Mesothelial cell of epicardium (in vitro differentiated cells): ENCODE measurements around the gene XNDC1N. TPM values are rescaled to one million over a fixed set of nuclear protein-coding genes. Genes with fewer than 3 reads are reported as not detected.

Source experiments
- DNase-seq, 2 experiments: peaks; one replicate each; pipeline ENCODE4 v3.0.0; 2021; ENCODE audit warnings: low spot score in 2 of 2; ENCODE audit not compliant: unreplicated experiment in 2 of 2
- H3K27ac Mint-ChIP-seq: 2 replicates; pipeline ENCODE4 v1.8.0; 2021; ENCODE audit warnings: mixed read lengths
- H3K27me3 Mint-ChIP-seq: 2 replicates; pipeline ENCODE4 v1.8.0; 2021; ENCODE audit warnings: low read depth, mixed read lengths
- H3K36me3 Mint-ChIP-seq: 2 replicates; pipeline ENCODE4 v1.8.0; 2021; ENCODE audit warnings: mixed read lengths
- H3K4me1 Mint-ChIP-seq: 2 replicates; pipeline ENCODE4 v1.8.0; 2021; ENCODE audit warnings: mixed read lengths
- H3K4me3 Mint-ChIP-seq: 2 replicates; pipeline ENCODE4 v1.8.0; 2021; ENCODE audit warnings: mild to moderate bottlenecking, moderate library complexity, mixed read lengths
- H3K9me3 Mint-ChIP-seq: 2 replicates; pipeline ENCODE4 v1.8.0; 2021; ENCODE audit warnings: mixed read lengths
- total RNA-seq: library from RNA; stranded (reverse); gene quantifications from 3 replicates; pipeline ENCODE4 v1.2.1, GENCODE V29; 2021
- TF ChIP-seq, protein P1 (sequence below): fragments of 200-600 bp; sonication (generic); IDR thresholded peaks from one replicate; pipeline ENCODE4 v1.5.0; 2021; ENCODE audit warnings: antibody characterized with exemption; ENCODE audit not compliant: unreplicated experiment

XNDC1N gene
- total RNA-seq, 1 donor from 2014 or later = 16.8 TPM

DNA sequence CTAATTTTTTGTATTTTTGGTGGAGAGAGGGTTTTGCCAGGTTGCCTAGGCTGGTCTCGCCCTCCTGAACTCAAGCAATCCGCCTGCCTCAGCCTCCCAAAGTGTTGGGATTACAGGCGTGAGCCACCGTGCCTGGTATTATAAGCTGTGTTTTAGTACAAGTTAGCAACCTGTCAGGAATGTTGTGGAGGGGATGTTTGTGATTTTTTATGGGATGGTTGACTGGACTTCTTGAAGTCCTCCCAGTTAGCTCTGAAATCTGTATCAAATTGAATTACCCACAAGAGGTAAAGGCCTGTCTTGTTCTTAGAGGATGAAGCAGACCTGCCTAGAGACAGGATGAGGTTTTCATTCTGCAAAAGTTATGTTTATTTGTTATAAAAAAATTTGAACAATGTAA lies 36.2 kb upstream of the XNDC1N start:
- no peak for DNase-seq
- TF ChIP-seq, protein P1, sequence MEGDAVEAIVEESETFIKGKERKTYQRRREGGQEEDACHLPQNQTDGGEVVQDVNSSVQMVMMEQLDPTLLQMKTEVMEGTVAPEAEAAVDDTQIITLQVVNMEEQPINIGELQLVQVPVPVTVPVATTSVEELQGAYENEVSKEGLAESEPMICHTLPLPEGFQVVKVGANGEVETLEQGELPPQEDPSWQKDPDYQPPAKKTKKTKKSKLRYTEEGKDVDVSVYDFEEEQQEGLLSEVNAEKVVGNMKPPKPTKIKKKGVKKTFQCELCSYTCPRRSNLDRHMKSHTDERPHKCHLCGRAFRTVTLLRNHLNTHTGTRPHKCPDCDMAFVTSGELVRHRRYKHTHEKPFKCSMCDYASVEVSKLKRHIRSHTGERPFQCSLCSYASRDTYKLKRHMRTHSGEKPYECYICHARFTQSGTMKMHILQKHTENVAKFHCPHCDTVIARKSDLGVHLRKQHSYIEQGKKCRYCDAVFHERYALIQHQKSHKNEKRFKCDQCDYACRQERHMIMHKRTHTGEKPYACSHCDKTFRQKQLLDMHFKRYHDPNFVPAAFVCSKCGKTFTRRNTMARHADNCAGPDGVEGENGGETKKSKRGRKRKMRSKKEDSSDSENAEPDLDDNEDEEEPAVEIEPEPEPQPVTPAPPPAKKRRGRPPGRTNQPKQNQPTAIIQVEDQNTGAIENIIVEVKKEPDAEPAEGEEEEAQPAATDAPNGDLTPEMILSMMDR = no peak
- Mint-ChIP-seq H3K4me1 (no peaks in the 10 kb centered on the region), H3K9me3 (peaks cover 6% of the 10 kb centered on the region), H3K4me3 (no peak overlapping the region), H3K27me3 (no peaks in the 10 kb centered on the region), H3K27ac (no peak overlapping the region), H3K36me3 (peaks cover 41% of the 10 kb centered on the region)

DNA sequence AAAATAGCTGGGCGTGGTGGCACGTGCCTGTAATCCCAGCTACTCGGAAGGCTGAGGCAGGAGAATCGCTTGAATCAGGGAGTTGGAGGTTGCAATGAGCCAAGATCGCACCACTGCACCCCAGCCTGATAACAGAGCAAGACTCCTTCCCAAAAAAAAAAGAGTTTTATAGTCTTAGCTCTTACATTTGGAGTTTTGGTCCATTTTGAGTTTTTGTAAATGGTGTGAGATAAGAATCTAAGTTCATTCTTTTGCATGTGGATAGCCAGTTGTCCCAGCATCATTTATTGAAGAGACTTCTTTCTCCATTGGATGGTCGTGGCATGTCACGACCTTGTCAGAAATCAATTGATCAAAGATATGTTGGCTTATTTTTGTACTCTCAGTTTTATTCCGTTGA lies 35.1 kb upstream of the XNDC1N start:
- Mint-ChIP-seq H3K36me3 (peaks cover 38% of the 10 kb centered on the region), H3K27me3 (no peaks in the 10 kb centered on the region), H3K4me3 (no peak overlapping the region), H3K27ac (no peak overlapping the region), H3K9me3 (peaks cover 6% of the 10 kb centered on the region), H3K4me1 (no peaks in the 10 kb centered on the region)
- no peak for DNase-seq
- TF ChIP-seq, protein P1 = no peak

DNA sequence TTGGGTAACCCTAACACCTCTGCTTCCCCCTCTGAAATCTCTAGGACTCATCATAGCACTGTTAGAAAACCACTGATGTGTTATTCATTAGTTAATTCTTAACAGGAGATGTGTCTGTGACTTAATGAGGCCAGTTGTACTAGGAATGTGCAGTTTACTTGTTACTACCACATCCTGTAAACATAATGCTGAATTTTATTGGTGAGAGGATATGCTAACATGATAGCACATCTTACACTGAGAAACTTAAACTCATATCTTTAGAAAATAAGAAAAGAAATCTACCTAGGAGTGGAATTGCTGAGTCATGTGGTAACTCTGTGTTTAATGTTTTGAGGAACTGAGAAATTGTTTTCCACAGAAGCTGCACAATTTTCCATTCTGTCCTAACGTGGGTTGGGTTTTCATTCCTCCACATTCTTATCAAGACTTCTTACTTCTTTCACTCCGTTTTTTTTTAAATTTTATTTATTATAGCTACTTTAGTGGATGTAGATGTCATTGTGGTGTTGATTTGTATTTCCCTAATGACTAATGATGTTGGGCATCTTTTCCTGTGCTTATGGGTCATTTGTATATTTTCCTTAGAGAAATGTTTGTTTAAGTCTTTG lies 34.1 kb upstream of the XNDC1N start:
- H3K4me3 Mint-ChIP-seq = no peak overlapping the region
- DNase-seq = no peak
- H3K9me3 Mint-ChIP-seq = peaks cover 6% of the 10 kb centered on the region
- H3K4me1 Mint-ChIP-seq = no peaks in the 10 kb centered on the region
- H3K36me3 Mint-ChIP-seq = peaks cover 37% of the 10 kb centered on the region
- no peaks in the 10 kb centered on the region for H3K27me3 Mint-ChIP-seq
- TF ChIP-seq, protein P1 = no peak
- H3K27ac Mint-ChIP-seq = no peak overlapping the region

DNA sequence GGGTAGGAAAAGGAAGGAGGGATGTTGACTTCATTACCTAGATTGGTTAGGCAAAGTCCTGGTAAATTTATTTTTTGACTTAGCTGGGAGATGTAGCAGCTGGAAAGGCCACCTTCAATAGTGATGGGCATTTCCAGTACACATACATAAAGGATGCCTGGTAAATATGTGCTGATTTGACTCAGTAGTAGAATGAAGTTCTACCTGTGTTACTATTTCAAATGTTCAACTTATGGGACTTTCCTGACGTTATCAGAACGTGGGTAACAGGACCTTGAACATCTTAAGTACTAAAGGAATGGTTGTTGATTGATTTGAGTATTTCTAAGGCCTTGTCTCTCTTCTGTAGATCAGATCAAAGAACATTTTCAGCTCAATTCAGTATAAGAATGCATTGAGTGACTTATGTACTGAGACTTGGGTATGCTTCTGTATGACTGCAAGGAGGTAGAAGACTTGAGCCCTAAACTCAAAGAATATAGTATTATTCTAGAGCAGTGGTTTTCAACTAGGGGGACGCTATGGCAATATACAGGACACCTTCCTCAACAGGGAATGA lies 27.6 kb upstream of the XNDC1N start:
- no peak for DNase-seq
- peaks cover 12% of the 10 kb centered on the region for H3K36me3 Mint-ChIP-seq
- no peak overlapping the region for H3K27ac Mint-ChIP-seq

DNA sequence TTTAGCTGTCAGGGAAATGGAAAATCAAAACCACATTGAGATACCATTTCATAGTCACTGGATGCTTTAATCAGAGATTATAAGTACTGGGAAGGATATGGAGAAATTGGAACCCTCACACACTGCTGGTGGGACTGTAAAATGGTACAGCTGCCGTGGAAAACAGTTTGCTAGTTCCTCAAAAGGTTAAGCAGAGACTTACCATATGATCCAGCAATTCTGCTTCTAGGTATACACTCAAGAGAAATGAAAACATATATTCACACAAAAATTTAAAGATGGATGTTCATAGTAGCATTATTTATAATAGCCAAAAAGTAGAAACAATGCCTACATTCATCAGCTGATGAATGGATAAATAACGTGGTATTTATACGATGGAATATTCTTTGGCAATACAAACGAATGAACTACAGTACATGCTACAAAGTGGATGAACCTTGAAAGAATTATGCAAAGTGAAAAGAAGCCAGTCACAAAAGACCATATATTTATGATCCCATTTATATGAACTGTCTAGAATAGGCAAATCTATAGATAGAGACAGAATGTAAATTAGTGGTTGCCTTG lies 23.4 kb upstream of the XNDC1N start:
- H3K36me3 Mint-ChIP-seq = peaks cover 2% of the 10 kb centered on the region
- DNase-seq = no peak
- peaks cover 9% of the 10 kb centered on the region for H3K4me1 Mint-ChIP-seq
- no peaks in the 10 kb centered on the region for H3K9me3 Mint-ChIP-seq
- no peak overlapping the region for H3K4me3 Mint-ChIP-seq
- H3K27ac Mint-ChIP-seq = no peak overlapping the region
- no peaks in the 10 kb centered on the region for H3K27me3 Mint-ChIP-seq
- TF ChIP-seq, protein P1 = no peak

More for the DNA sequence above, 27.6 kb upstream of the XNDC1N start:
- H3K4me1 Mint-ChIP-seq = no peaks in the 10 kb centered on the region
- TF ChIP-seq, protein P1 = no peak
- H3K27me3 Mint-ChIP-seq = no peaks in the 10 kb centered on the region
- H3K9me3 Mint-ChIP-seq = peaks cover 3% of the 10 kb centered on the region
- H3K4me3 Mint-ChIP-seq = no peak overlapping the region
